CD14-positive monocyte (primary cell): ENCODE measurements around the gene DEPDC1B. TPM values are rescaled to one million over a fixed set of nuclear protein-coding genes. Genes with fewer than 3 reads are reported as not detected.

Experiments
- DNase-seq, 3 donors: peaks; one replicate each; pipeline ENCODE4 v3.0.0-alpha.2; 2011 to 2022
- H2AFZ ChIP-seq: 2 replicates; pipeline ENCODE4 v1.6.0; 2012; ENCODE audit warnings: mild to moderate bottlenecking, low read depth, low read length, inconsistent platforms; ENCODE audit not compliant: insufficient read depth, poor library complexity, severe bottlenecking
- H3K27ac ChIP-seq, 2 donors: 1 replicate in 1 of 2; 2 replicates in 1 of 2; pipeline ENCODE4 v1.5.1; 2012 to 2013; ENCODE audit warnings: low read length in 2 of 2, control low read depth in 1 of 2, inconsistent platforms in 1 of 2, low read depth in 1 of 2, mild to moderate bottlenecking in 1 of 2
- H3K27me3 ChIP-seq, 2 donors: one replicate each; pipeline versions ENCODE4 v1.6.0 to v1.6.1; 2011 to 2013; ENCODE audit warnings: low read length in 2 of 2; ENCODE audit not compliant: control insufficient read depth in 2 of 2, insufficient read depth in 2 of 2
- H3K36me3 ChIP-seq, 2 donors: replicated peaks in 1 of 2; 1 replicate in 1 of 2; 2 replicates in 1 of 2; pipeline versions ENCODE4 v1.5.1 to v1.6.1; 2012 to 2013; ENCODE audit warnings: low read length in 2 of 2, control low read depth in 1 of 2, inconsistent platforms in 1 of 2, mild to moderate bottlenecking in 1 of 2; ENCODE audit not compliant: insufficient read depth in 2 of 2, control insufficient read depth in 1 of 2
- H3K4me1 ChIP-seq, 2 donors: 1 replicate in 1 of 2; 2 replicates in 1 of 2; pipeline versions ENCODE4 v1.5.1 to v1.6.1; 2012 to 2013; ENCODE audit warnings: low read length in 2 of 2, control low read depth in 1 of 2, inconsistent platforms in 1 of 2, mild to moderate bottlenecking in 1 of 2, moderate library complexity in 1 of 2; ENCODE audit not compliant: insufficient read depth in 2 of 2, control insufficient read depth in 1 of 2
- H3K4me2 ChIP-seq: replicated peaks from 2 replicates; pipeline ENCODE3; 2012; ENCODE audit warnings: low read length, moderate library complexity, mild to moderate bottlenecking; ENCODE audit not compliant: poor library complexity, severe bottlenecking; ENCODE audit errors: extremely low read depth
- H3K4me3 ChIP-seq, 3 experiments: fragments of 200-600 bp in 1 of 3; sonication (generic) in 1 of 3; replicated peaks in 1 of 3; 1 replicate in 2 of 3; 2 replicates in 1 of 3; pipeline ENCODE4 v1.5.1; 2011 to 2013; ENCODE audit warnings: low read length in 3 of 3, mild to moderate bottlenecking in 3 of 3, control low read depth in 2 of 3, low read depth in 2 of 3, inconsistent platforms in 1 of 3, moderate library complexity in 1 of 3
- H3K79me2 ChIP-seq: 2 replicates; pipeline ENCODE4 v1.6.0; 2012; ENCODE audit warnings: mild to moderate bottlenecking, control low read depth, inconsistent platforms, low read length, moderate library complexity; ENCODE audit not compliant: insufficient read depth
- H3K9ac ChIP-seq: 2 replicates; pipeline ENCODE4 v1.6.0; 2017; ENCODE audit warnings: low read length, mild to moderate bottlenecking; ENCODE audit not compliant: insufficient read depth, poor library complexity, severe bottlenecking
- H3K9me3 ChIP-seq, 2 donors: replicated peaks in 1 of 2; 1 replicate in 1 of 2; 2 replicates in 1 of 2; pipeline versions ENCODE4 v1.5.1 to v1.6.1; 2012 to 2013; ENCODE audit warnings: low read length in 2 of 2, control low read depth in 1 of 2; ENCODE audit not compliant: control insufficient read depth in 1 of 2, insufficient read depth in 1 of 2
- H4K20me1 ChIP-seq: 2 replicates; pipeline ENCODE4 v1.6.0; 2012; ENCODE audit warnings: mild to moderate bottlenecking, low read length, control low read depth, moderate library complexity; ENCODE audit not compliant: insufficient read depth
- H3K27ac Mint-ChIP-seq, 7 donors: one replicate each; pipeline ENCODE4 v1.8.0; 2020; ENCODE audit warnings: mild to moderate bottlenecking in 7 of 7, mixed read lengths in 7 of 7, moderate library complexity in 6 of 7, inconsistent platforms in 2 of 7
- H3K27me3 Mint-ChIP-seq, 3 donors: one replicate each; pipeline ENCODE4 v1.8.0; 2021 to 2022; ENCODE audit warnings: low read depth in 3 of 3, mild to moderate bottlenecking in 3 of 3, mixed read lengths in 3 of 3, moderate library complexity in 3 of 3, inconsistent platforms in 1 of 3
- H3K36me3 Mint-ChIP-seq, 2 donors: one replicate each; pipeline ENCODE4 v1.8.0; 2020; ENCODE audit warnings: mixed read lengths in 2 of 2, inconsistent platforms in 1 of 2, mild to moderate bottlenecking in 1 of 2
- H3K4me1 Mint-ChIP-seq: one replicate; pipeline ENCODE4 v1.8.0; 2020; ENCODE audit warnings: mild to moderate bottlenecking, mixed read lengths
- H3K4me3 Mint-ChIP-seq, 2 donors: one replicate each; pipeline ENCODE4 v1.8.0; 2020; ENCODE audit warnings: mild to moderate bottlenecking in 2 of 2, mixed read lengths in 2 of 2, moderate library complexity in 1 of 2
- H3K9me3 Mint-ChIP-seq, 7 donors: one replicate each; pipeline ENCODE4 v1.8.0; 2020 to 2022; ENCODE audit warnings: mixed read lengths in 7 of 7, mild to moderate bottlenecking in 6 of 7, moderate library complexity in 6 of 7, inconsistent platforms in 2 of 7
- WGBS: methylation state at CpG from one replicate; pipeline ENCODE4 v1.1.5; 2013; ENCODE audit warnings: missing lambda C conversion rate; ENCODE audit not compliant: insufficient coverage; 5-methylcytosine and 5-hydroxymethylcytosine counted together
- intact Hi-C, 2 donors: fragments of 100-400 bp; cut with micrococcal nuclease; formaldehyde crosslinking; loops; one replicate each; pipeline versions ENCODE4 v1.15.0 to v1.15.1; 2023
- polyA plus RNA-seq, 3 donors: library from polyadenylated mRNA; depleted of rRNA in 1 of 3; unstranded in 2 of 3; stranded (reverse) in 1 of 3; fragments of 300-500 nt in 2 of 3; fragments of >200 nt in 1 of 3; fragmentation: Illumina TruSeq in 2 of 3; gene quantifications; 1 replicate in 2 of 3; 2 replicates in 1 of 3; pipeline ENCODE4 v1.2.3, GENCODE V29; 2012 to 2021
- TF ChIP-seq, protein P1 (sequence below): fragments of 200-600 bp; IDR thresholded peaks from one replicate; pipeline ENCODE4 v1.8.0; 2022; ENCODE audit warnings: antibody characterized with exemption, mild to moderate bottlenecking

Gene DEPDC1B
- polyA plus RNA-seq, 3 donors, result 0.11 to 0.56 (median 0.14) TPM

DNA sequence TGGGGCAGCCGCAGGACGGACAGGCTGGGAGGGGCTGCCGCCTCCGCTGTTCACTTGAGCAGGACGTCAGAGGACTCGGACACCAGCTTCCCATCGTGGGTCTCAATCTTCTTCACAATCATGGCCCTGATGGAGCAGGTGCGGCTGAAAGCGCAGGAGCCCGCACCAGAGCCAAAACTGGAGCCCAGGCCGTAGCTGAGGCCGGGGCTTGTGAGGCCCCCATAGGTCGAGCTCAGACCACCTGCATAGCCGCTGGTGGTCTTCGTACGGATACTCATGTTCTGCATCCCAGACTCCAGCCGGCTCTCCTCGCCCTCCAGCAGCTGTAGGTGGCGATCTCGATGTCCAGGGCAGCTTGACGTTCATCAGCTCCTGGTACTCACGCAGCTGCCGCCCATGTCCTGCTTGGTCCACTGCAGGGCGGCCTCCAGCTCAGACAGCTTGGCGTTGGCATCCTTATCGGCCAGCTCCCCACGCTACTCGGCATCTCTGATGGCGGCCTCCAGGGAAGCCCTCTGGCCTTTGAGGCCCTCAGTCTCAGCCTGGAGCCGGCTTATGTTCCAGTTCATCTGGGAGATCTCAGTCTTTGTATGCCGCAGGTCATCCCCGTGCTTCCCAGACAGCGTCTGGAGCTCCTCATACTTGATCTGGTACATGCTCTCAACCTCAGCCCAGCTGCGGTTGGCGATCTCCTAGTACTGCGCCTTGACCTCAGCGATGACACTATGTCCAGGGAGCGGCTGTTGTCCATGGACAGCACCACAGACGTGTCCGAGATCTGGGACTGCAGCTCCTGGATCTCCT, 43.7 kb upstream of the DEPDC1B start:
- Histone ChIP-seq H3K9ac (no peak overlapping the region), H3K9me3 (peaks cover 9 to 13% of the 10 kb centered on the region in 2 donors), H3K4me2 (no peak overlapping the region), H3K27me3 (no peaks in the 10 kb centered on the region), H3K36me3 (no peaks in the 10 kb centered on the region), H3K4me3 (no peak overlapping the region), H4K20me1 (no peaks in the 10 kb centered on the region), H3K4me1 (no peaks in the 10 kb centered on the region), H3K27ac (no peak overlapping the region), H2AFZ (no peak overlapping the region), H3K79me2 (no peaks in the 10 kb centered on the region)
- intact Hi-C loops, result no loop called here
- DNase-seq, result no peak
- H3K36me3 Mint-ChIP-seq, result no peaks in the 10 kb centered on the region
- no peaks in the 10 kb centered on the region for H3K4me1 Mint-ChIP-seq
- peaks cover 13 to 24% (median 18%) of the 10 kb centered on the region in 7 donors for H3K9me3 Mint-ChIP-seq
- H3K27ac Mint-ChIP-seq, result no peak overlapping the region
- TF ChIP-seq, protein P1, sequence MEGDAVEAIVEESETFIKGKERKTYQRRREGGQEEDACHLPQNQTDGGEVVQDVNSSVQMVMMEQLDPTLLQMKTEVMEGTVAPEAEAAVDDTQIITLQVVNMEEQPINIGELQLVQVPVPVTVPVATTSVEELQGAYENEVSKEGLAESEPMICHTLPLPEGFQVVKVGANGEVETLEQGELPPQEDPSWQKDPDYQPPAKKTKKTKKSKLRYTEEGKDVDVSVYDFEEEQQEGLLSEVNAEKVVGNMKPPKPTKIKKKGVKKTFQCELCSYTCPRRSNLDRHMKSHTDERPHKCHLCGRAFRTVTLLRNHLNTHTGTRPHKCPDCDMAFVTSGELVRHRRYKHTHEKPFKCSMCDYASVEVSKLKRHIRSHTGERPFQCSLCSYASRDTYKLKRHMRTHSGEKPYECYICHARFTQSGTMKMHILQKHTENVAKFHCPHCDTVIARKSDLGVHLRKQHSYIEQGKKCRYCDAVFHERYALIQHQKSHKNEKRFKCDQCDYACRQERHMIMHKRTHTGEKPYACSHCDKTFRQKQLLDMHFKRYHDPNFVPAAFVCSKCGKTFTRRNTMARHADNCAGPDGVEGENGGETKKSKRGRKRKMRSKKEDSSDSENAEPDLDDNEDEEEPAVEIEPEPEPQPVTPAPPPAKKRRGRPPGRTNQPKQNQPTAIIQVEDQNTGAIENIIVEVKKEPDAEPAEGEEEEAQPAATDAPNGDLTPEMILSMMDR, result no peak
- H3K27me3 Mint-ChIP-seq, result peaks cover 0 to 3% (median 2%) of the 10 kb centered on the region in 3 donors
- no peak overlapping the region for H3K4me3 Mint-ChIP-seq
- 97% methylated on average over 40 of the region's 40 CpGs for WGBS

DNA sequence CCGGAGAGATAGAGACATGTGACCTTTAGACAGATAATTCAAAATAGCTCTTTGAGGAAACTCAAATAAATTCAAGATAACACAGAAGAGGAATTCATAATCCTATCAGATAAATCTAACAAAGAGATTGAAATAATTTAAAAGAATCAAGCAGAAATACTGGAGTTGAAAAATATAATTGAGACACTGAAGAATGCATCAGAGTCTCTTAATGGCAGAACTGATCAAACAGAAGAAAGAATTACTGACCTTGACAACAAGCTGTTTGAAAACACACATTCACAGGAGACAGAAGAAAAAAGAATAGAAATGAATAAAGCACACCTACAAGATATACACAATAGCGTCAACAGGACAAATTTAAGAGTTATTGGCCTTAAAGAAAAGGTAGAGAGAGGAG, 40.4 kb upstream of the DEPDC1B start:
- TF ChIP-seq, protein P1, result no peak
- H3K27ac Mint-ChIP-seq, result no peak overlapping the region

More for the DNA sequence above, 40.4 kb upstream of the DEPDC1B start:
- Histone ChIP-seq H3K4me1 (no peaks in the 10 kb centered on the region), H3K27me3 (no peaks in the 10 kb centered on the region), H3K36me3 (no peaks in the 10 kb centered on the region), H3K79me2 (no peaks in the 10 kb centered on the region), H3K4me3 (no peak overlapping the region), H4K20me1 (no peaks in the 10 kb centered on the region), H3K9me3 (peaks cover 9 to 13% of the 10 kb centered on the region in 2 donors), H3K4me2 (no peak overlapping the region), H3K9ac (no peak overlapping the region), H2AFZ (no peak overlapping the region), H3K27ac (no peak overlapping the region)
- intact Hi-C loops, result no loop called here
- no peaks in the 10 kb centered on the region for H3K36me3 Mint-ChIP-seq
- H3K4me1 Mint-ChIP-seq, result no peaks in the 10 kb centered on the region
- WGBS, result 80% methylated on average over 1 of the region's 2 CpGs
- no peak for DNase-seq
- H3K27me3 Mint-ChIP-seq, result peaks cover 0 to 3% (median 2%) of the 10 kb centered on the region in 3 donors
- H3K9me3 Mint-ChIP-seq, result peaks cover 13 to 22% (median 19%) of the 10 kb centered on the region in 7 donors
- no peak overlapping the region for H3K4me3 Mint-ChIP-seq
